ENCODE data around the gene BTBD18. TPM values are rescaled to one million over a fixed set of nuclear protein-coding genes. Genes with fewer than 3 reads are reported as not detected.

The BTBD18 gene
- total and polyA plus RNA-seq, 4 donors, result not detected

DNA sequence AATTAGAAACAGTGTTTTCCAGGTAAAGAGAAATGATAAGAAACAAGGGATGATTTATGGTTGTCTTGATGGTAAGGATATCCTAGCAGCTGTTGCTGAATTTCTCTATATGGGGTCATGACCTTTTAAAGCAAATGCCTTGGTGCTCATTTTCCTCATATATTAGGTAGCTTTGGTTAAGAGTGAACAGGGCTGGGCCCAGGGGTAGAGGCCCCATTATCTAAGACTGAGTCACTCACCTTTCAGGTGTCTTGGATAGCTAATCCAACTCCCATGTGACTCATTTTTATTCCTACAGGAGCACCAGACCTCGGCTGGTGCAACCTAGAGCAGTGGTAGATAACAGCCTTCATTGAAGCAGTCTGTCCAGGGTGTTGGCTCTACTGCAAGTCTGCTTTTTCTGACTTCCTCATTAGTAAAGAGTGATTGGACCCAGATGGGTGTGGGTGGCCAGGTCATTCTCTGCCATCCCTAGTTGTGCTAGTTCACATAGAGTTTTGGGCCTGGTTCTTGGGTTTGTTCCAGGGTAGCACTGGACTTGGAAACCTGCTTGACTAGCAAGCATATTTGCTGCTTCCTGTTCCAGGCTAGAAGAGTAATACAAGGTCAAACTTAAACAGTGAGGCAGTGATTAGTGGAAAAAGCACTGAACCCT lies 47.4 kb upstream of the BTBD18 start:
- Histone ChIP-seq H3K4me1 (ENCODE audit: control insufficient read depth in 5 of 5, insufficient read depth in 5 of 5, low read length in 5 of 5) (peaks cover 0 to 18% (median 12%) of the 10 kb centered on the region in 5 donors), H3K27me3 (ENCODE audit: control insufficient read depth in 3 of 3, insufficient read depth in 3 of 3, low read length in 2 of 3) (no peaks in the 10 kb centered on the region), H3K27ac (ENCODE audit: low read depth in 1 of 2, low read length in 1 of 2) (peak overlapping the region; percentile 62 to 81), H3K36me3 (ENCODE audit: control insufficient read depth in 4 of 4, insufficient read depth in 4 of 4, low read length in 4 of 4) (peaks cover 21 to 50% (median 37%) of the 10 kb centered on the region in 4 donors), H3K9ac (ENCODE audit: insufficient read depth in 1 of 2, low read length in 2 of 2) (no peak overlapping the region), H3K4me3 (no peak overlapping the region), H3K9me3 (ENCODE audit: control insufficient read depth in 4 of 4, insufficient read depth in 3 of 4, low read length in 3 of 4) (no peaks in the 10 kb centered on the region)
- DNase-seq (peak in 1 of 3 donors; percentile 43), ATAC-seq (ENCODE audit: insufficient read depth, low FRiP score) (peak; percentile 78)
- 12 to 47% methylated on average over 1 of the region's 1 CpG for WGBS, 2 donors
- TF ChIP-seq, protein P1, sequence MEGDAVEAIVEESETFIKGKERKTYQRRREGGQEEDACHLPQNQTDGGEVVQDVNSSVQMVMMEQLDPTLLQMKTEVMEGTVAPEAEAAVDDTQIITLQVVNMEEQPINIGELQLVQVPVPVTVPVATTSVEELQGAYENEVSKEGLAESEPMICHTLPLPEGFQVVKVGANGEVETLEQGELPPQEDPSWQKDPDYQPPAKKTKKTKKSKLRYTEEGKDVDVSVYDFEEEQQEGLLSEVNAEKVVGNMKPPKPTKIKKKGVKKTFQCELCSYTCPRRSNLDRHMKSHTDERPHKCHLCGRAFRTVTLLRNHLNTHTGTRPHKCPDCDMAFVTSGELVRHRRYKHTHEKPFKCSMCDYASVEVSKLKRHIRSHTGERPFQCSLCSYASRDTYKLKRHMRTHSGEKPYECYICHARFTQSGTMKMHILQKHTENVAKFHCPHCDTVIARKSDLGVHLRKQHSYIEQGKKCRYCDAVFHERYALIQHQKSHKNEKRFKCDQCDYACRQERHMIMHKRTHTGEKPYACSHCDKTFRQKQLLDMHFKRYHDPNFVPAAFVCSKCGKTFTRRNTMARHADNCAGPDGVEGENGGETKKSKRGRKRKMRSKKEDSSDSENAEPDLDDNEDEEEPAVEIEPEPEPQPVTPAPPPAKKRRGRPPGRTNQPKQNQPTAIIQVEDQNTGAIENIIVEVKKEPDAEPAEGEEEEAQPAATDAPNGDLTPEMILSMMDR (IDR thresholded peaks at IDR 0.05; ENCODE audit: control extremely low read depth, extremely low read depth), result no peak

DNA sequence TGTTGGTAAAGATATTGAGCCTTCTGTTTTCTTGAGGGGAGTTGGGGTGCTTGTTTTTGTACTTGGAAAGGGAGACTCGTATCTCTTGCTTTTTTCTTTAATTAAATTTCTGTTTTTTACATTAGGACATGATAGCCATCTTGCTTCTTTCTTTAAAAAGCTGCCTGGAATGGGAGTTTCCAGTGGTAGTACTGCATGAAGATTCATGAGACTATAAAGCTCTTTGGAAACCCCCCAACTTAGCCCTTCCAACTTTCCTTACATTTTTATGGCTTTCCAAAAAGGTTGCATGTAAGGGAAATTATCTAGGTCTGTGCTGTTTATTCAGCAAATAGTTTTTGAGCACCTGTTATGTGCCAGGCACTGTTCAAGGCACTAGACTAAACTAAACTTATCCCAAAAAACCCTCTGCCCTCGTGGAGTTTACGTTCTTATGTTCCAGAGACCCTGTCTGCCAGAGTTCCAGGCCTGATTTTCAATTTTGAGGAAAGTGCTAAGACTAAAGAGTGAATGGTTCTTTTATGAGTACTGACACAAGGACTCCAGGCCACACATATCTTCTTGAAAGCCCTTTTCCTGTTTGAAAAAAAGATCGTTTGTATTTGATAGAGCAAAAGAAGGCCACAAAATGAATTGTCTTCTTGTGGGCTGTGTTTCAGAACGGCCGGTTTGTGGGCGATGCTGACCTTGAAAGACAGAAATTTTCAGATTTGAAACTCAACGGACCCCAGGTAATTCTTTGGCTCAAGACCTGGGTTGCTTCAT lies 41.9 kb upstream of the BTBD18 start:
- 48 to 56% methylated on average over 8 of the region's 8 CpGs for WGBS, 2 donors
- H3K36me3 ChIP-seq (ENCODE audit: control insufficient read depth in 4 of 4, insufficient read depth in 4 of 4, low read length in 4 of 4), result peaks cover 16 to 40% (median 26%) of the 10 kb centered on the region in 4 donors
- no peaks in the 10 kb centered on the region for H3K27me3 ChIP-seq (ENCODE audit: control insufficient read depth in 3 of 3, insufficient read depth in 3 of 3, low read length in 2 of 3)
- H3K4me3 ChIP-seq, result no peak overlapping the region
- H3K27ac ChIP-seq (ENCODE audit: low read depth in 1 of 2, low read length in 1 of 2), result peak overlapping the region in 1 of 2 donors; percentile 65
- no peak overlapping the region for H3K9ac ChIP-seq (ENCODE audit: insufficient read depth in 1 of 2, low read length in 2 of 2)
- TF ChIP-seq, protein P1 (IDR thresholded peaks at IDR 0.05; ENCODE audit: control extremely low read depth, extremely low read depth), result no peak
- peaks cover 3 to 18% (median 10%) of the 10 kb centered on the region in 5 donors for H3K4me1 ChIP-seq (ENCODE audit: control insufficient read depth in 5 of 5, insufficient read depth in 5 of 5, low read length in 5 of 5)
- ATAC-seq (ENCODE audit: insufficient read depth, low FRiP score), result no peak
- no peak for DNase-seq
- no peaks in the 10 kb centered on the region for H3K9me3 ChIP-seq (ENCODE audit: control insufficient read depth in 4 of 4, insufficient read depth in 3 of 4, low read length in 3 of 4)

DNA sequence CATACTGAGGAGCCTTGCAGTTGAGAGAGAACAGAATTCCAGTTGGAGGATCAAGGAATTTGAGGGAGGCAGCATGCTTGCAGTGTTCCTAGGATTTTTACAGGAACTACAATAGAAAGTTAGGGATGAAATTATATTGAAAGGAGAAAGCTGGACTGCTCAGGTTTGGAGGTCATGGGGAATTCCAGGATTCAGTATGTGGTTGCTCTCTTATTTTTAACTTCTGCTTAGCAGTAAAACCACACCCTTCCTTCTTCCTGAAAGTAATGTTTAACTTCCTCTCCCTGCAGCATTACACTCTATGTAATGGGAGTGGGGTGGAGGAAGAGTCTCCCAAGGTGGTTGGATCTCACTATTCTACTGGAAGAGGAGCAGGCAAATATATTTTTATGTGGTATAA lies 41.3 kb upstream of the BTBD18 start:
- Histone ChIP-seq H3K4me1 (ENCODE audit: control insufficient read depth in 5 of 5, insufficient read depth in 5 of 5, low read length in 5 of 5) (peaks cover 4 to 21% (median 10%) of the 10 kb centered on the region in 5 donors), H3K9me3 (ENCODE audit: control insufficient read depth in 4 of 4, insufficient read depth in 3 of 4, low read length in 3 of 4) (no peaks in the 10 kb centered on the region), H3K27me3 (ENCODE audit: control insufficient read depth in 3 of 3, insufficient read depth in 3 of 3, low read length in 2 of 3) (no peaks in the 10 kb centered on the region), H3K9ac (ENCODE audit: insufficient read depth in 1 of 2, low read length in 2 of 2) (no peak overlapping the region), H3K36me3 (ENCODE audit: control insufficient read depth in 4 of 4, insufficient read depth in 4 of 4, low read length in 4 of 4) (peaks cover 17 to 37% (median 25%) of the 10 kb centered on the region in 4 donors), H3K27ac (ENCODE audit: low read depth in 1 of 2, low read length in 1 of 2) (peak overlapping the region; percentile 62 to 70), H3K4me3 (no peak overlapping the region)
- DNase-seq (peak in 1 of 3 donors; percentile 28), ATAC-seq (ENCODE audit: insufficient read depth, low FRiP score) (peak; percentile 34)
- TF ChIP-seq, protein P1 (IDR thresholded peaks at IDR 0.05; ENCODE audit: control extremely low read depth, extremely low read depth), result no peak

All from lung (tissue), 12 donors.